BE2C (cell line): Measurements from ENCODE around the gene UMAD1. TPM values are rescaled to one million over a fixed set of nuclear protein-coding genes. Genes with fewer than 3 reads are reported as not detected.

Experiments
- DNase-seq: peaks from one replicate; pipeline ENCODE4 v3.0.0-alpha.2; 2020
- H3K27me3 ChIP-seq: fragments of 250-450 bp; sonication (Bioruptor Pico); 2 replicates; pipeline ENCODE4 v1.5.1; 2020; ENCODE audit warnings: mild to moderate bottlenecking
- H3K36me3 ChIP-seq: fragments of 250-450 bp; sonication (Bioruptor Pico); 2 replicates; pipeline ENCODE4 v1.5.1; 2020; ENCODE audit warnings: mild to moderate bottlenecking
- H3K4me1 ChIP-seq: fragments of 250-450 bp; sonication (Bioruptor Pico); 2 replicates; pipeline ENCODE4 v1.5.1; 2020
- H3K4me3 ChIP-seq: 2 replicates; pipeline ENCODE4 v1.5.1; 2011; ENCODE audit warnings: low read depth, low read length
- H3K9me3 ChIP-seq: fragments of 250-450 bp; sonication (Bioruptor Pico); 2 replicates; pipeline ENCODE4 v1.5.1; 2020
- CTCF ChIP-seq: IDR thresholded peaks from 2 replicates; pipeline ENCODE4 v1.5.1; 2012; ENCODE audit warnings: mild to moderate bottlenecking, low read depth, low read length
- polyA plus RNA-seq: library from polyadenylated mRNA; unstranded; fragments of >200 nt; gene quantifications from one replicate; pipeline ENCODE4 v1.2.1, GENCODE V29; 2012; ENCODE audit warnings: low read depth, missing spikeins; ENCODE audit not compliant: insufficient read length, insufficient read depth

Gene UMAD1
- polyA plus RNA-seq: 6.2 TPM

- no peaks in the 10 kb centered on the region; the same call in 1 of the 2 replicates for H3K36me3 ChIP-seq
- TF ChIP-seq CTCF: no peak
- no peaks in the 10 kb centered on the region for H3K27me3 ChIP-seq
- H3K9me3 ChIP-seq: no peaks in the 10 kb centered on the region
- H3K4me3 ChIP-seq: peak within 1 kb of the TSS; percentile 80
- peak; percentile 97 for DNase-seq
- H3K4me1 ChIP-seq: 0 out of 2 replicates have a peak, but pooled peaks cover 2% of the 10 kb centered on the region
Observed at GRCh38 chr7:7640221-7641128, at the start of gene UMAD1. Gene UMAD1 (plus strand): TSS chr7:7640752. CDS start chr7:7673372, 32,620 bp downstream.

GRCh38 chr7:7595451-7595850, 45.1 kb upstream of the UMAD1 start:
- Histone ChIP-seq H3K4me3 (no peak overlapping the region), H3K36me3 (peaks cover 55% of the 10 kb centered on the region), H3K4me1 (no peaks in the 10 kb centered on the region), H3K27me3 (no peaks in the 10 kb centered on the region), H3K9me3 (no peaks in the 10 kb centered on the region)
- peak; percentile 14; the same call in 1 of the 2 replicates for TF ChIP-seq CTCF
- DNase-seq: no peak

GRCh38 chr7:7596176-7596575, 44.4 kb upstream of the UMAD1 start:
- TF ChIP-seq CTCF: no peak
- no peak for DNase-seq
- Histone ChIP-seq H3K4me3 (no peak overlapping the region), H3K9me3 (no peaks in the 10 kb centered on the region), H3K27me3 (no peaks in the 10 kb centered on the region), H3K4me1 (no peaks in the 10 kb centered on the region), H3K36me3 (peaks cover 50% of the 10 kb centered on the region)

GRCh38 chr7:7607010-7607409, 33.5 kb upstream of the UMAD1 start:
- H3K27me3 ChIP-seq: no peaks in the 10 kb centered on the region
- no peak for TF ChIP-seq CTCF
- no peaks in the 10 kb centered on the region for H3K4me1 ChIP-seq
- H3K9me3 ChIP-seq: no peaks in the 10 kb centered on the region
- H3K4me3 ChIP-seq: no peak overlapping the region
- H3K36me3 ChIP-seq: peaks cover 9% of the 10 kb centered on the region
- DNase-seq: no peak

- no peak for TF ChIP-seq CTCF
- no peaks in the 10 kb centered on the region for H3K9me3 ChIP-seq
- peaks cover 3% of the 10 kb centered on the region for H3K4me1 ChIP-seq
- DNase-seq: no peak
- peaks cover 9% of the 10 kb centered on the region for H3K36me3 ChIP-seq
- H3K27me3 ChIP-seq: no peaks in the 10 kb centered on the region
- no peak overlapping the region for H3K4me3 ChIP-seq
Observed at GRCh38 chr7:7609330-7609729, 31.2 kb upstream of the UMAD1 start.

- no peak for TF ChIP-seq CTCF
- DNase-seq: no peak
- H3K4me1 ChIP-seq: peaks cover 3% of the 10 kb centered on the region
- H3K4me3 ChIP-seq: no peak overlapping the region
- H3K27me3 ChIP-seq: no peaks in the 10 kb centered on the region
- no peaks in the 10 kb centered on the region for H3K9me3 ChIP-seq
- H3K36me3 ChIP-seq: peaks cover 3% of the 10 kb centered on the region
Observed at GRCh38 chr7:7612519-7612918, 28.0 kb upstream of the UMAD1 start.
